K562 (cell line): Measurements from ENCODE around the gene FTSJ1. TPM values are rescaled to one million over a fixed set of nuclear protein-coding genes. Genes with fewer than 3 reads are reported as not detected.
A peak's percentile ranks its signal among the peaks of the same experiment; 100 is the strongest.

ENCODE experiments used
- ATF7 ChIP-seq: fragments of 450-650 bp; IDR thresholded peaks from 2 replicates; pipeline ENCODE4 v1.7.1; 2014; ENCODE audit warnings: mild to moderate bottlenecking, moderate library complexity
- CREM ChIP-seq: IDR thresholded peaks from 2 replicates; pipeline ENCODE4 v1.6.1; 2014; ENCODE audit warnings: antibody characterized with exemption, low read depth
- EP400 ChIP-seq: fragments of 450-650 bp; IDR thresholded peaks from 2 replicates; pipeline ENCODE4 v1.6.1; 2017; ENCODE audit warnings: antibody characterized with exemption, mild to moderate bottlenecking, moderate library complexity
- ESRRB ChIP-seq: fragments of 250-450 bp; sonication (Bioruptor Pico); IDR thresholded peaks from 2 replicates; pipeline ENCODE4 v1.5.0; 2020; ENCODE audit warnings: mild to moderate bottlenecking, moderate library complexity, borderline replicate concordance
- ETV1 ChIP-seq: fragments of 450-650 bp; conservative IDR thresholded peaks from 2 replicates; pipeline ENCODE4 v1.6.1; 2016; ENCODE audit warnings: missing genetic modification characterization, control low read depth, low read depth, missing compliant biosample characterization
- GABPA ChIP-seq: fragments of 200-800 bp; sonication (Bioruptor generic); conservative IDR thresholded peaks from 2 replicates; pipeline ENCODE4 v1.6.1; 2016; ENCODE audit warnings: low read depth, missing genetic modification characterization, missing compliant biosample characterization
- JUND ChIP-seq, 2 experiments: IDR thresholded peaks; 2 replicates in 1 of 2; 3 replicates in 1 of 2; pipeline ENCODE4 v1.6.1; 2011; ENCODE audit warnings: borderline replicate concordance in 2 of 2, low read depth in 2 of 2, low read length in 2 of 2, improper control_type of control experiment in 1 of 2, missing biosample characterization in 1 of 2, missing genetic modification characterization in 1 of 2, missing genetic modification reagents in 1 of 2
- KLF1 ChIP-seq: fragments of 450-650 bp; IDR thresholded peaks from 2 replicates; pipeline ENCODE4 v1.6.1; 2016; ENCODE audit warnings: missing genetic modification characterization, missing compliant biosample characterization
- KLF10 ChIP-seq: fragments of 250-450 bp; sonication (Bioruptor Pico); IDR thresholded peaks from 2 replicates; pipeline ENCODE4 v1.6.1; 2021; ENCODE audit warnings: matching md5 sums
- KLF13 ChIP-seq: fragments of 450-650 bp; IDR thresholded peaks from 2 replicates; pipeline ENCODE4 v1.6.1; 2016; ENCODE audit warnings: missing genetic modification characterization, low read depth, mild to moderate bottlenecking, missing compliant biosample characterization, moderate library complexity, borderline replicate concordance
- MCM5 ChIP-seq: fragments of 450-650 bp; IDR thresholded peaks from 2 replicates; pipeline ENCODE4 v1.6.1; 2016; ENCODE audit warnings: low read depth
- MXI1 ChIP-seq: IDR thresholded peaks from 2 replicates; pipeline ENCODE4 v1.6.1; 2011; ENCODE audit warnings: low read depth, mild to moderate bottlenecking, improper control_type of control experiment, low read length
- NCOR1 ChIP-seq: fragments of 450-650 bp; IDR thresholded peaks from 2 replicates; pipeline ENCODE4 v1.6.1; 2016; ENCODE audit warnings: mild to moderate bottlenecking, moderate library complexity
- PHB2 ChIP-seq: fragments of 450-650 bp; IDR thresholded peaks from 2 replicates; pipeline ENCODE4 v1.6.1; 2017; ENCODE audit warnings: low read depth
- POLR2G ChIP-seq: fragments of 200-400 bp; formaldehyde crosslinking; IDR thresholded peaks from 2 replicates; pipeline ENCODE4 v1.6.1; 2017; ENCODE audit warnings: low read depth, mild to moderate bottlenecking, antibody characterized with exemption, low read length, moderate library complexity
- POLR3A ChIP-seq: IDR thresholded peaks from 2 replicates; pipeline ENCODE4 v1.6.1; 2011; ENCODE audit warnings: borderline replicate concordance, mild to moderate bottlenecking, moderate library complexity; ENCODE audit not compliant: insufficient read length, insufficient read depth; ENCODE audit errors: extremely low read depth
- RBM17 ChIP-seq: fragments of 200-400 bp; formaldehyde crosslinking; IDR thresholded peaks from 2 replicates; pipeline ENCODE4 v1.6.1; 2017; ENCODE audit warnings: low read depth, mild to moderate bottlenecking, low read length, borderline replicate concordance
- SIN3A ChIP-seq, 2 experiments: fragments of 150-350 bp in 1 of 2; IDR thresholded peaks; 2 replicates each; pipeline ENCODE4 v1.6.1; 2011 to 2016; ENCODE audit warnings: borderline replicate concordance in 2 of 2, low read depth in 2 of 2, low read length in 2 of 2, mild to moderate bottlenecking in 2 of 2, moderate library complexity in 2 of 2; ENCODE audit not compliant: control insufficient read depth in 1 of 2
- TEAD2 ChIP-seq: fragments of 450-650 bp; IDR thresholded peaks from 2 replicates; pipeline ENCODE4 v1.6.1; 2016; ENCODE audit warnings: missing genetic modification characterization, control low read depth, missing compliant biosample characterization
- ZBTB7A ChIP-seq: IDR thresholded peaks from 2 replicates; pipeline ENCODE4 v1.6.1; 2011; ENCODE audit warnings: low read depth, mild to moderate bottlenecking, low read length, moderate library complexity, borderline replicate concordance; ENCODE audit not compliant: control insufficient read depth
- ZC3H8 ChIP-seq: fragments of 450-650 bp; IDR thresholded peaks from 2 replicates; pipeline ENCODE4 v1.6.1; 2017
- ZNF212 ChIP-seq: fragments of 450-650 bp; formaldehyde crosslinking; IDR thresholded peaks from 2 replicates; pipeline ENCODE4 v1.4.0; 2020; ENCODE audit warnings: mild to moderate bottlenecking
- ZNF217 ChIP-seq: sonication (generic); formaldehyde crosslinking; IDR thresholded peaks from 2 replicates; pipeline ENCODE4 v1.8.0; 2022; ENCODE audit warnings: mild to moderate bottlenecking, missing genetic modification reagents
- ZNF274 ChIP-seq: IDR thresholded peaks from 2 replicates; pipeline ENCODE4 v1.6.1; 2011; ENCODE audit warnings: low read depth, mild to moderate bottlenecking, low read length, moderate library complexity, borderline replicate concordance
- ZNF354B ChIP-seq: fragments of 250-450 bp; sonication (Bioruptor Pico); IDR thresholded peaks from 2 replicates; pipeline ENCODE4 v1.4.0; 2020
- ZNF586 ChIP-seq: fragments of 450-650 bp; formaldehyde crosslinking; conservative IDR thresholded peaks from 2 replicates; pipeline ENCODE4 v1.4.0; 2020; ENCODE audit warnings: mild to moderate bottlenecking, moderate library complexity
- ZNF696 ChIP-seq: fragments of 250-450 bp; sonication (Bioruptor Pico); conservative IDR thresholded peaks from 2 replicates; pipeline ENCODE4 v1.4.0; 2020; ENCODE audit warnings: mild to moderate bottlenecking, moderate library complexity
- ZNF766 ChIP-seq: fragments of 200-800 bp; sonication (Bioruptor generic); conservative IDR thresholded peaks from 2 replicates; pipeline ENCODE4 v1.6.1; 2016; ENCODE audit warnings: missing genetic modification characterization, missing compliant biosample characterization
- polyA plus RNA-seq, 8 experiments: library from polyadenylated mRNA; depleted of rRNA in 4 of 8; stranded (reverse) in 5 of 8; unstranded in 3 of 8; fragments of >200 nt; fragmentation: Nextera tagmentation in 2 of 8; fragmentation: Illumina TruSeq in 1 of 8; extraction: Ambion mirVana in 2 of 8; extraction: Trizol in 1 of 8; gene quantifications; 2 replicates each; pipeline versions ENCODE4 v1.2.1 to v1.2.3, GENCODE V29; 2011 to 2014; ENCODE audit warnings: inconsistent platforms in 1 of 8, missing spikeins in 1 of 8
- total RNA-seq, 7 experiments: library from RNA; depleted of rRNA in 6 of 7; stranded (reverse); fragments of >200 nt in 6 of 7; fragmentation: Illumina TruSeq in 2 of 7; extraction: Trizol in 2 of 7; gene quantifications; 2 replicates each; pipeline versions ENCODE4 v1.2.1 to v1.2.3, GENCODE V29; 2011 to 2021; ENCODE audit warnings: low replicate concordance in 1 of 7
- TF ChIP-seq, protein P1 (sequence below): sonication (generic); formaldehyde crosslinking; IDR thresholded peaks from 2 replicates; pipeline ENCODE4 v1.8.0; 2022; ENCODE audit warnings: missing genetic modification reagents, mild to moderate bottlenecking, moderate library complexity, borderline replicate concordance
- TF ChIP-seq, protein P2 (sequence below), 2 experiments: fragments of 450-650 bp; IDR thresholded peaks; 2 replicates each; pipeline ENCODE4 v1.6.1; 2016

Gene FTSJ1
- total and polyA plus RNA-seq, 9 of the 15 experiments (the other 6 are each of a cell fraction or from before 2014, with no cell fraction given), result 12.2 to 95.6 (median 71.6) TPM

GRCh38 chrX:48487362-48487798 is 11.4 kb downstream of the FTSJ1 start (continued):
- TF ChIP-seq KLF13 (no peak), ZNF212 (CRISPR knock-in tag) (no peak), TEAD2 (tag) (no peak), MXI1 (no peak), ZBTB7A (no peak), KLF1 (peak; percentile 82; the same call in 1 of the 2 replicates), ZC3H8 (no peak), ZNF354B (CRISPR knock-in tag) (no peak), KLF10 (no peak), POLR3A (no peak), NCOR1 (no peak; the same call in 1 of the 2 replicates), CREM (0 out of 2 replicates have a peak, but pooled peaks have one; percentile 53), RBM17 (no peak), SIN3A (IDR thresholded peaks at IDR 0.05; ENCODE audit: borderline replicate concordance in 2 of 2, control insufficient read depth in 1 of 2, low read depth in 2 of 2, low read length in 2 of 2) (no peak), ATF7 (peak; percentile 40; the same call in 1 of the 2 replicates), ZNF696 (CRISPR knock-in tag) (no peak), ZNF274 (no peak), GABPA (tag) (no peak), MCM5 (no peak), EP400 (no peak), ETV1 (tag) (peak; percentile 46; the same call in 1 of the 2 replicates), ZNF586 (no peak), JUND (IDR thresholded peaks at IDR 0.05; ENCODE audit: borderline replicate concordance, low read depth, low read length) (no peak), JUND (tag; IDR thresholded peaks at IDR 0.05; ENCODE audit: borderline replicate concordance, low read depth, low read length) (peak; percentile 28; the same call in 1 of the 3 replicates), ZNF217 (CRISPR knock-in tag) (no peak), POLR2G (no peak), PHB2 (no peak), ZNF766 (CRISPR knock-in tag) (no peak), ESRRB (no peak)
- TF ChIP-seq, protein P1, sequence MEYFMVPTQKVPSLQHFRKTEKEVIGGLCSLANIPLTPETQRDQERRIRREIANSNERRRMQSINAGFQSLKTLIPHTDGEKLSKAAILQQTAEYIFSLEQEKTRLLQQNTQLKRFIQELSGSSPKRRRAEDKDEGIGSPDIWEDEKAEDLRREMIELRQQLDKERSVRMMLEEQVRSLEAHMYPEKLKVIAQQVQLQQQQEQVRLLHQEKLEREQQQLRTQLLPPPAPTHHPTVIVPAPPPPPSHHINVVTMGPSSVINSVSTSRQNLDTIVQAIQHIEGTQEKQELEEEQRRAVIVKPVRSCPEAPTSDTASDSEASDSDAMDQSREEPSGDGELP (CRISPR knock-in tag), result no peak
- TF ChIP-seq, protein P2, sequence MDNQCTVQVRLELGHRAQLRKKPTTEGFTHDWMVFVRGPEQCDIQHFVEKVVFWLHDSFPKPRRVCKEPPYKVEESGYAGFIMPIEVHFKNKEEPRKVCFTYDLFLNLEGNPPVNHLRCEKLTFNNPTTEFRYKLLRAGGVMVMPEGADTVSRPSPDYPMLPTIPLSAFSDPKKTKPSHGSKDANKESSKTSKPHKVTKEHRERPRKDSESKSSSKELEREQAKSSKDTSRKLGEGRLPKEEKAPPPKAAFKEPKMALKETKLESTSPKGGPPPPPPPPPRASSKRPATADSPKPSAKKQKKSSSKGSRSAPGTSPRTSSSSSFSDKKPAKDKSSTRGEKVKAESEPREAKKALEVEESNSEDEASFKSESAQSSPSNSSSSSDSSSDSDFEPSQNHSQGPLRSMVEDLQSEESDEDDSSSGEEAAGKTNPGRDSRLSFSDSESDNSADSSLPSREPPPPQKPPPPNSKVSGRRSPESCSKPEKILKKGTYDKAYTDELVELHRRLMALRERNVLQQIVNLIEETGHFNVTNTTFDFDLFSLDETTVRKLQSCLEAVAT (IDR thresholded peaks at IDR 0.05), result peak in 1 of 2 experiments; percentile 88; a peak in 2 of 4 replicates
